GM19452 (cell line): ENCODE results near the gene TM6SF1.

ENCODE experiments used
- ATAC-seq: cut with Tn5 transposase; IDR thresholded peaks from one replicate; pipeline ENCODE4 v1.9.1; 2021; ENCODE audit not compliant: unreplicated experiment

The TM6SF1 gene

GRCh38 chr15:83170474-83171165 lies 63.2 kb downstream of the TM6SF1 start:
- ATAC-seq, result no peak

GRCh38 chr15:83174891-83175290 lies 67.4 kb downstream of the TM6SF1 start:
- ATAC-seq, result no peak

- ATAC-seq, result no peak
These were observed 70.9 kb downstream of the TM6SF1 start for GRCh38 chr15:83178390-83178789.

- ATAC-seq, result no peak
These were observed 71.5 kb downstream of the TM6SF1 start for GRCh38 chr15:83178869-83179325.

- ATAC-seq, result no peak
These were observed 78.1 kb downstream of the TM6SF1 start for GRCh38 chr15:83185561-83185960.
